Measurements from ENCODE around the gene ERF. TPM values are rescaled to one million over a fixed set of nuclear protein-coding genes. Genes with fewer than 3 reads are reported as not detected.

The ERF gene
- total and polyA plus RNA-seq, 2 of the 8 experiments (the other 6 are each of a cell fraction or from before 2014, with no cell fraction given), result 43.7 to 62.7 TPM

GRCh38 chr19:42242512-42243409 lies 12.2 kb downstream of the ERF start, which contains the start of gene GSK3A (continued):
- no peak for TF ChIP-seq CTCF (IDR thresholded peaks at IDR 0.05; ENCODE audit: control extremely low read depth in 1 of 3, insufficient read depth in 1 of 3, low read depth in 1 of 3, low read length in 3 of 3)
- TF ChIP-seq HDAC2 (IDR thresholded peaks at IDR 0.05; ENCODE audit: borderline replicate concordance in 1 of 2, low read depth in 2 of 2, low read length in 2 of 2), result no peak
- peak; percentile 54; the same call in 1 of the 2 replicates for TF ChIP-seq RBBP5 (IDR thresholded peaks at IDR 0.05; ENCODE audit: borderline replicate concordance, low read depth, low read length)
- TF ChIP-seq CHD1 (IDR thresholded peaks at IDR 0.05; ENCODE audit: low read depth, low read length), result no peak
- peak; percentile 60 for TF ChIP-seq SP1 (IDR thresholded peaks at IDR 0.05; ENCODE audit: low read depth, low read length)
- TF ChIP-seq GABPA (IDR thresholded peaks at IDR 0.05; ENCODE audit: borderline replicate concordance, insufficient read depth, low read length), result no peak
- TF ChIP-seq RFX5 (IDR thresholded peaks at IDR 0.05; ENCODE audit: borderline replicate concordance, low read depth, low read length), result no peak
- TF ChIP-seq MAX (IDR thresholded peaks at IDR 0.05), result no peak; the same call in 1 of the 2 replicates
- no peak for TF ChIP-seq BRCA1 (IDR thresholded peaks at IDR 0.05; ENCODE audit: low read depth, low read length)
- TF ChIP-seq ASH2L (IDR thresholded peaks at IDR 0.05; ENCODE audit: low read length), result no peak
- 0 out of 2 replicates have a peak, but pooled peaks have one; percentile 19 for TF ChIP-seq TEAD4 (IDR thresholded peaks at IDR 0.05; ENCODE audit: low read depth, low read length)
- TF ChIP-seq RAD21 (IDR thresholded peaks at IDR 0.05 in 1 of 2, conservative IDR thresholded peaks at IDR 0.05 in 1 of 2; ENCODE audit: low read depth in 2 of 2, low read length in 2 of 2), result no peak
- TF ChIP-seq USF2 (IDR thresholded peaks at IDR 0.05; ENCODE audit: low read length), result peak; percentile 31; the same call in 1 of the 2 replicates
- peak; percentile 80 for TF ChIP-seq YY1 (IDR thresholded peaks at IDR 0.05; ENCODE audit: low read depth, low read length)
- peak; percentile 30; the same call in 1 of the 2 replicates for TF ChIP-seq E2F6 (IDR thresholded peaks at IDR 0.05)
- peak; percentile 51 to 94 for TF ChIP-seq POLR2A (IDR thresholded peaks at IDR 0.05; ENCODE audit: control extremely low read depth in 1 of 2, low read depth in 2 of 2, low read length in 2 of 2)
- TF ChIP-seq NRF1 (IDR thresholded peaks at IDR 0.05; ENCODE audit: low read depth, low read length), result no peak
- TF ChIP-seq POLR2AphosphoS5 (IDR thresholded peaks at IDR 0.05; ENCODE audit: low read depth, low read length), result peak; percentile 86
- TF ChIP-seq POU5F1 (IDR thresholded peaks at IDR 0.05; ENCODE audit: low read depth, low read length), result no peak
